ENCODE measurements around the gene NRXN2.

Gene NRXN2

GRCh38 chr11:64764753-64765152, 41.8 kb upstream of the NRXN2 start:
- Histone ChIP-seq H3K9me3 (ENCODE audit: low read length) (no peaks in the 10 kb centered on the region), H3K9ac (ENCODE audit: low read length) (no peak overlapping the region), H3K36me3 (ENCODE audit: insufficient read depth, low read length) (peaks cover 63% of the 10 kb centered on the region), H3K4me3 (ENCODE audit: low read depth in 1 of 2, low read length in 2 of 2) (no peak overlapping the region), H3K27ac (ENCODE audit: low read depth, low read length) (peak overlapping the region; percentile 64), H3K27me3 (ENCODE audit: control insufficient read depth in 1 of 2, insufficient read depth in 2 of 2, low read length in 2 of 2) (no peaks in the 10 kb centered on the region), H3K4me1 (ENCODE audit: insufficient read depth, low read length) (peaks cover 59% of the 10 kb centered on the region)

GRCh38 chr11:64764040-64764611, 41.1 kb upstream of the NRXN2 start:
- H3K27ac ChIP-seq (ENCODE audit: low read depth, low read length), result peak overlapping the region; percentile 64
- H3K4me1 ChIP-seq (ENCODE audit: insufficient read depth, low read length), result peaks cover 62% of the 10 kb centered on the region
- H3K9me3 ChIP-seq (ENCODE audit: low read length), result no peaks in the 10 kb centered on the region
- H3K4me3 ChIP-seq (ENCODE audit: low read depth in 1 of 2, low read length in 2 of 2), result no peak overlapping the region
- H3K9ac ChIP-seq (ENCODE audit: low read length), result no peak overlapping the region
- peaks cover 57% of the 10 kb centered on the region for H3K36me3 ChIP-seq (ENCODE audit: insufficient read depth, low read length)
- no peaks in the 10 kb centered on the region for H3K27me3 ChIP-seq (ENCODE audit: control insufficient read depth in 1 of 2, insufficient read depth in 2 of 2, low read length in 2 of 2)

- Histone ChIP-seq H3K27ac (ENCODE audit: low read depth, low read length) (peak overlapping the region; percentile 64), H3K4me1 (ENCODE audit: insufficient read depth, low read length) (peaks cover 68% of the 10 kb centered on the region), H3K36me3 (ENCODE audit: insufficient read depth, low read length) (peaks cover 51% of the 10 kb centered on the region), H3K4me3 (ENCODE audit: low read depth in 1 of 2, low read length in 2 of 2) (peak overlapping the region in 1 of 2 donors; percentile 3), H3K9ac (ENCODE audit: low read length) (no peak overlapping the region), H3K27me3 (ENCODE audit: control insufficient read depth in 1 of 2, insufficient read depth in 2 of 2, low read length in 2 of 2) (no peaks in the 10 kb centered on the region), H3K9me3 (ENCODE audit: low read length) (no peaks in the 10 kb centered on the region)
Measured at GRCh38 chr11:64763526-64764039, 40.6 kb upstream of the NRXN2 start.

- Histone ChIP-seq H3K9me3 (ENCODE audit: low read length) (no peaks in the 10 kb centered on the region), H3K36me3 (ENCODE audit: insufficient read depth, low read length) (peaks cover 44% of the 10 kb centered on the region), H3K27ac (ENCODE audit: low read depth, low read length) (peak overlapping the region; percentile 64), H3K9ac (ENCODE audit: low read length) (no peak overlapping the region), H3K4me3 (ENCODE audit: low read depth in 1 of 2, low read length in 2 of 2) (peak overlapping the region in 1 of 2 donors; percentile 3), H3K4me1 (ENCODE audit: insufficient read depth, low read length) (peaks cover 69% of the 10 kb centered on the region), H3K27me3 (ENCODE audit: control insufficient read depth in 1 of 2, insufficient read depth in 2 of 2, low read length in 2 of 2) (no peaks in the 10 kb centered on the region)
Measured at GRCh38 chr11:64762674-64763525, 39.9 kb upstream of the NRXN2 start.

- peak overlapping the region; percentile 64 for H3K27ac ChIP-seq (ENCODE audit: low read depth, low read length)
- H3K27me3 ChIP-seq (ENCODE audit: control insufficient read depth in 1 of 2, insufficient read depth in 2 of 2, low read length in 2 of 2), result no peaks in the 10 kb centered on the region
- no peak overlapping the region for H3K9ac ChIP-seq (ENCODE audit: low read length)
- no peaks in the 10 kb centered on the region for H3K9me3 ChIP-seq (ENCODE audit: low read length)
- H3K36me3 ChIP-seq (ENCODE audit: insufficient read depth, low read length), result peaks cover 38% of the 10 kb centered on the region
- peaks cover 64% of the 10 kb centered on the region for H3K4me1 ChIP-seq (ENCODE audit: insufficient read depth, low read length)
- no peak overlapping the region for H3K4me3 ChIP-seq (ENCODE audit: low read depth in 1 of 2, low read length in 2 of 2)
Measured at GRCh38 chr11:64762277-64762673, 39.3 kb upstream of the NRXN2 start.

- Histone ChIP-seq H3K27ac (ENCODE audit: low read depth, low read length) (peak overlapping the region; percentile 92), H3K36me3 (ENCODE audit: insufficient read depth, low read length) (peaks cover 36% of the 10 kb centered on the region), H3K9me3 (ENCODE audit: low read length) (no peaks in the 10 kb centered on the region), H3K4me3 (ENCODE audit: low read depth in 1 of 2, low read length in 2 of 2) (no peak overlapping the region), H3K9ac (ENCODE audit: low read length) (no peak overlapping the region), H3K27me3 (ENCODE audit: control insufficient read depth in 1 of 2, insufficient read depth in 2 of 2, low read length in 2 of 2) (no peaks in the 10 kb centered on the region), H3K4me1 (ENCODE audit: insufficient read depth, low read length) (peaks cover 63% of the 10 kb centered on the region)
Measured at GRCh38 chr11:64760759-64761420, 37.9 kb upstream of the NRXN2 start.

- peak within 1 kb of the TSS; percentile 44 to 64 for H3K4me3 ChIP-seq (ENCODE audit: low read depth in 1 of 2, low read length in 2 of 2)
- H3K36me3 ChIP-seq (ENCODE audit: insufficient read depth, low read length), result peaks cover 31% of the 10 kb centered on the region
- H3K27ac ChIP-seq (ENCODE audit: low read depth, low read length), result peak within 1 kb of the TSS; percentile 92
- peaks cover 59% of the 10 kb centered on the region for H3K4me1 ChIP-seq (ENCODE audit: insufficient read depth, low read length)
- H3K27me3 ChIP-seq (ENCODE audit: control insufficient read depth in 1 of 2, insufficient read depth in 2 of 2, low read length in 2 of 2), result no peaks in the 10 kb centered on the region
- H3K9ac ChIP-seq (ENCODE audit: low read length), result peak within 1 kb of the TSS; percentile 56
- no peaks in the 10 kb centered on the region for H3K9me3 ChIP-seq (ENCODE audit: low read length)
Measured at GRCh38 chr11:64759722-64760719, 37.0 kb upstream of the NRXN2 start, which contains the start of gene PYGM. PYGM (minus strand) TSS chr11:64759974; CDS start chr11:64759898, 76 bp downstream.

- peaks cover 29% of the 10 kb centered on the region for H3K36me3 ChIP-seq (ENCODE audit: insufficient read depth, low read length)
- H3K4me3 ChIP-seq (ENCODE audit: low read depth in 1 of 2, low read length in 2 of 2), result peak overlapping the region; percentile 44 to 64
- H3K27me3 ChIP-seq (ENCODE audit: control insufficient read depth in 1 of 2, insufficient read depth in 2 of 2, low read length in 2 of 2), result no peaks in the 10 kb centered on the region
- H3K4me1 ChIP-seq (ENCODE audit: insufficient read depth, low read length), result peaks cover 51% of the 10 kb centered on the region
- peak overlapping the region; percentile 56 for H3K9ac ChIP-seq (ENCODE audit: low read length)
- no peaks in the 10 kb centered on the region for H3K9me3 ChIP-seq (ENCODE audit: low read length)
- peak overlapping the region; percentile 92 for H3K27ac ChIP-seq (ENCODE audit: low read depth, low read length)
Measured at GRCh38 chr11:64759131-64759721, 36.2 kb upstream of the NRXN2 start.

- H3K4me3 ChIP-seq (ENCODE audit: low read depth in 1 of 2, low read length in 2 of 2), result peak overlapping the region; percentile 44 to 64
- H3K36me3 ChIP-seq (ENCODE audit: insufficient read depth, low read length), result peaks cover 22% of the 10 kb centered on the region
- peaks cover 43% of the 10 kb centered on the region for H3K4me1 ChIP-seq (ENCODE audit: insufficient read depth, low read length)
- H3K27me3 ChIP-seq (ENCODE audit: control insufficient read depth in 1 of 2, insufficient read depth in 2 of 2, low read length in 2 of 2), result no peaks in the 10 kb centered on the region
- H3K9me3 ChIP-seq (ENCODE audit: low read length), result no peaks in the 10 kb centered on the region
- peak overlapping the region; percentile 92 for H3K27ac ChIP-seq (ENCODE audit: low read depth, low read length)
- no peak overlapping the region for H3K9ac ChIP-seq (ENCODE audit: low read length)
Measured at GRCh38 chr11:64758330-64759079, 35.5 kb upstream of the NRXN2 start.

Measured in muscle layer of colon (tissue), 2 donors.